Activated CD4-positive, alpha-beta T cell treated with anti-CD3 and anti-CD28 coated beads for 1 hour (primary cell): Measurements from ENCODE around the gene IMMP2L.

ENCODE experiments used
- DNase-seq: peaks from one replicate; pipeline ENCODE4 v3.0.0-alpha.2; 2020

IMMP2L gene

GRCh38 chr7:110839866-110840265 is 722.4 kb downstream of the IMMP2L start:
- no peak for DNase-seq

DNA sequence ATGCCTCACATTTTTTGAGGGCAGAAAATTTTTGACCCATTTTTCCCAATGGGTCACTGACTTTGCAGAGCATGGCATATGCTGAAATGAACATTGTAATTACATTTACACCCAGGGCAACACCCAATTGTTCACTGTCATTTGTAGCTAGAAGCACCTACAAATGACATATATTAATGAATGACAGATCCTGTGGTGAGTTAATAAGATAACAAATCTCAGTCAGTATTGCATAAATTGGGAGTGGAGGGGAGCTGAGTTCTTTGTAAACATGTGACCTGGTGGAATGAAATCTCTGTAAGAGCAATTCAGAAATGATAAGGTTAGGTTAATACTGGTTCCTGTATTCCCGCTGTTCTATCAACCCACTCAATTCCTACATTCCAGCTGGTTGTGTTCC is 726.4 kb downstream of the IMMP2L start:
- DNase-seq: no peak

GRCh38 chr7:110835218-110835617 is 727.1 kb downstream of the IMMP2L start:
- no peak for DNase-seq

DNA sequence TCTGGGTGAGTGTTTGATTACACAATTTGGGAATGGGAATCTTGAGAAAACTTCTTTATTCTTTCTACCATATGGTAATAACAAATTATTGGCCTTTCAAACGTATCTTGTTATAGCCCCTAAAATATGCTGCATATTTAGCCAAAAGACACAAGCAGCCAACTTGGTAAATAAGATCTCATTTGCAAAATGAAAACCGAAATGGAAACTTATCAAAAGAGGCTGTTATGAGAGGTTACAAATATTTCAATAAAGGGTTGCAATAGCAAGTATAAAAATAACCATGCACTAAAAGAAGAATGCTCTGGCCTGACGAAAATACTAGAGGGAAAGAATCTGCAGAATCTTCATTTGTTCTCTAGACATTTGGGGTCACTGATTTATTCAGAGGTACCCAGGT is 730.9 kb downstream of the IMMP2L start:
- no peak for DNase-seq

GRCh38 chr7:110830778-110831177 is 731.5 kb downstream of the IMMP2L start:
- no peak for DNase-seq

GRCh38 chr7:110827936-110828335 is 734.4 kb downstream of the IMMP2L start:
- no peak for DNase-seq

DNA sequence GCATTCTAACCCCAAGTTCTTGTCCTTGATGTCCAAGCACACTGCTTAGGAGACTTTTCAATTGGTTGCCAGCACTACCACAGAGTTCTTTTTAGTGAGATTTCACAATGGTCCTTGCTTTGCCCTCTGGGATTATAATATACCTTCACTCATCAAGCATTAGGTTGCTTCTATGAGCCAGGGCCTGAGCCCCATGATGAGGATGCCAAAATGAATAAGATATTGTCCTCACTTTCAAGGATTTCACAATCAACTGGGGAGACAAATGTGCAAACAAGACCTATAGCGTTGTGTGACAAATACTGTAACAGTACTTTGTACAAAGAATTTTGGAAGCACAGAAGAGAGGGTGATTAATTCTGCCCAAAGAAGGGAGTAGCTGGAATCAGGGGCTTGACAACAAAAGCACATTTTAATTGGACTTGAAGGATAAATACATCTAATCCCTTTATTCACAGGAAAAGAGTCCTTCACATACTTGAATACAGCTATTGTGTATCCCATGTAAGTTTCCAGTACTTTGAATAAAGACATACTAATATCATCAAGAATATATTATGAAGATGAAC is 734.9 kb downstream of the IMMP2L start:
- no peak for DNase-seq

DNA sequence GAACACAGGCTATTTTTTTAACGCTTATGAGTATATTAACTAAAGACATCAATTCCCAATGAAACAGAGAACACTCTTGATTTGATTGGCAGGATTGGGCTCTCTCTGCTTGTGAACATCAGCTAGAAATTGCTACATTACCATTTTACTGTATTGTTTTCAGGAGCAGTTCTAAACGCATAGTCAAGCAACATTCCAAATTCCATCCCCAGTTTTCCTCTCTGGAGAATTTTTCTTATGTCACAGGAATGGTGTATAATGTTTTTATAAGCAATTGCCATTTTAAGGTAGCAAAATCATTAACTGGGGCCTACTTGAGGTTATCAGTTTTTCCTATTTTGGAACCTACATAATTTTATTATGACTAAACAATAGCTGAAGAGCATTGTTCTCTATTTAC is 748.3 kb downstream of the IMMP2L start:
- no peak for DNase-seq

DNA sequence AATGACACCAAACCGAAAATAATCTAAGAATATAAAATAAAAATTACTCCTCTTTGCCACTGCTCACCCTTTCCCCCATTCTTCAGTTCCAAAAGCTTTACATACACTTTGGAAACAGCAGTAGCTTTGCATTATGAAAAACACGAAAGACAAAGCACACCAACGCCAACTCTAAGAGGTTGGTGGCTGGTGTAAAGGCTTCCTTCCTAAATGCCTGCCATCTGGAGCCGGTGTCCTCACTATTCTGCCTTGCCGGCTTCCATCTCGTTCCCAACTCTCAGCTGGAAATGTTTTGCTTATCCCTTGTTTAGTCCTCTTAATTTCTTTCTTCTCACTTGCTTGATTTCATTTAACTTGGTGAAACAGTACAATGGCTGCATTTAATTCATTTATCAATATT is 752.5 kb downstream of the IMMP2L start:
- DNase-seq: no peak

- no peak for DNase-seq
Measured at GRCh38 chr7:110808361-110808760, 753.9 kb downstream of the IMMP2L start.

GRCh38 chr7:110804501-110804900 is 757.8 kb downstream of the IMMP2L start:
- DNase-seq: no peak

- no peak for DNase-seq
Measured at GRCh38 chr7:110803602-110804143, 758.6 kb downstream of the IMMP2L start.

DNA sequence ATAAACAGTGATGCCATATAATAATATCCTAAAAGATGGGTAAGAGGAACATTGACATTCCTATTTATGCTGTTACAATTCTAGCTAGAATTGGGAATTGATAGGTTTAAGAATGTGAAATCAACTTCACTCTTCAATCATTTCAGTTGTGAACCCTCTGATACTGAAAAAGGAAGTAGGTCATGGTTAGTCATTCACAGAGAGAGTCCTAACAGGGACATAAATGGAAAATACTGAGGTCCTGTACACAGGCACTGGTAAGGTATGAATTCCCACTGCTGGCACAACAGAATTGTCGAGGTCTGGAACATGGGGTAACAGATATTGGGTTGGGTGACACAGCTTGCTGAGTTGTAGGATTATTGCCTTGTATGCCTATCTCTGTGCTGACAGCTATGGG is 760.8 kb downstream of the IMMP2L start:
- no peak for DNase-seq

DNA sequence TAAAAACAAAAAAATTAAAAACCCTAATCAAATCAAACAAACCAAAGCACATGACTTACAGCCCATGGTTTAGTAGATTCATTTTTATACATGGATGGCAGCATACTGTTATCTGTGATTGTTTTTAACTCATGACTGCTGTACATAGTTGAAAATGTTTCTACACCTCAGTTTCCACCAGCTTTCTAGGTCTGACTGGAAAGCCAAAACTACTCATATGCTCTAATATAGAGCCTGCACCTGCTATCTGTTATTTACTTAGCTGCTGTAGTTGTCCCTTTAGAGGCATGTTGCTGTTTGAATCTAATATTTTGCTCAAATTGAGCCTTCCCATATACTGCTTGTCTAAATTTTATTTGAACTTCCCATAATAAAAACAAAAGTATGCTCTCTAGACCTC is 761.3 kb downstream of the IMMP2L start:
- DNase-seq: no peak

- DNase-seq: no peak
Measured at GRCh38 chr7:110797656-110798055, 764.6 kb downstream of the IMMP2L start.

DNA sequence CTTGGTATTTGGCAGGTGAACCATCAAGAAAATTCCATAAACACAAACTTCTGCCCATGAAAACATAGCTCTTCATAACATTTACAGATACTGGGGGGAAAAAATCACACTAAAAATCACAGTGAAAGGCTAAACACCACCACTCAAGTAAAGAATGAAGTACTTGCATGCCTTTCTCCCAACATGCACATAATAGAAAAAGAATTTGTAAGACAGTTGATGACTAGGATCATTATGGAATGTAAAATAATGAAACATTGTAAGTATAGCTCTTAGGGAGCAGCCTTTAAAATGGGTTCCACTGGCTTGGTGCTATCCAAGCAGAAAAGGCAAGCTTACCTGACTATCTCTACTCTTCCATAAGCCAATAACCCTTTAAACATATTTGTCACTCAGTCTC is 771.3 kb downstream of the IMMP2L start:
- no peak for DNase-seq

DNA sequence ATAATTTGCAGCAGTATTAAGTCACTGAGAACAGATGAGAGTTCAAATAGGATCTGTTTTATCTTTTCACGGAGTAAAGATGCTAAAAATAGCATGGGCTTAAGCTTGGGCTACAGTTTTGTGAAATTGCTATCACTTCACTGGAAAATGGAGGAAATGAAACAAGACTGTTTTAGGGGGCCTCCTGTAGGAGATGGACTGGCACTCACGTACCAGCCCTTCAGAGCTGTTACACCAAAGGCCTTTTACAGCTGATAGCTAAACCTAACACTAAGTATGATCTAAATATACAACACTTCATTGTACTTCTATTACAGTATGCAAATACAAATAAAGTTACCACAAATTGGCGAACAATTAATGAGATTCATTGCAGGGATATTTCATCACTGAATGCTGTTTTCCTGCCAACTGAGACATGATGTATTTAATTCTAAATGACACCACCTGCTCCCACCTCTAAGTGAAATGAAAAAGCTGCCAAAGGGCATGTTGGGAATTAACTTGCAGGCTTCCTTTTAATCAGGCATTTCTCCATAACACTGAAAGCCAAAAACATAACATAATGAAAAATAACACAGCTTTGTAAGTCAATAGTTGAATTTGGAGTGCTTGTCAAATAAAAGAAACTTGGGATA is 775.8 kb downstream of the IMMP2L start:
- no peak for DNase-seq

DNA sequence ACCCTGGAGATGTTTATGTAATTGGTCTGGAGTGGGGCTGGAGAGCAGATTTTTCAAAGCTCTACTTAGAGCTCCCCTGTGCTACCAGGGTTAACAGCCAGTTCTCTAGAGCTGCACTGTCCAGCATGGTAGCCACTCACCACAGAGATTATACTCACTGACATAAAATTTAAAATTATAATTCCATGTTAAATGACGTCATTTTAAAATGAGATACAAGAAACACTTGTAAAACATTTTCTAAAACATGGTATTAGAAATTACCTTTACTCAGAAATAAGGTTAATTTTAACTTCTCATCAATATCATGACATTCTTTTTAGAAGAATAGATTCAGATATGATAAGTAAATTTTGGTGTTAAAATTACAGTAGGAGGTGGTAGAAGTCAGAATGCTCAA is 777.5 kb downstream of the IMMP2L start:
- no peak for DNase-seq

DNA sequence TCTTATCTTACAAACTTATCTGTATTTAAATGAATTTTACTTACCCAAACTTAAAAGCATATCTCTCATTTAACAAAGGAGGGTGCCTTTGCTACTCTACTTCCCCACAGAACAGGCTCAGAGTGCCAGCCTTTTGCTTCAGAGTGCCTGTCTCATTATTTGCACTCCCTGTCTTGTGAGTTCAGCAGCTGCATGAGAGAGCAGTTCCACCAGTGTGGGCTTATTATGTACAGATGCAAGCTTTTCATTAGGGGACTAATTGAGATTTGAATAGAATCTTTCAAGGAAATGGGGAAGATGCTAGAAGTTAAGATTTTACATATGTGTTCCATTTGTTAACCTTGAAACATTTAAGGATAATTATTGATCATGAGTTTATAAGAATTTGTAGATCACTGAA is 781.6 kb downstream of the IMMP2L start:
- no peak for DNase-seq

DNA sequence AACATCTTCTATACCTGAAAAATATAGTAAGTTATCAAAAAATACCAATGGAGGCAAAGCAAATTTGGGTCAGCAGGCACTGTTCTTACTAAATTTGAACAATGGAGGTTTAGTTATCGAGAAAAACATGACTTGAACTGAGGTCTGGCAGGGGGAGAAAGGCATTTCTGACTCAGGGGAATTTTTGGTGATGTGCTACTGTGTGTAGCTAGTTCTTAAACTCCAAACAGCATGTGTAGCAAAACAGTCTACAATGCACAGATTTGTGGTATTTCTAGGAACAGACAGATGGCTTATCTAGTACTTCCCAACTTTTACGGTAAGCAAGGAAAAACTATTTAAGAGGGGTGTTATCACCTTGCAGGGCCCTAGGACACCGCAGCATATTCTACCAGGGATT is 783.0 kb downstream of the IMMP2L start:
- DNase-seq: no peak

- DNase-seq: no peak
Measured at GRCh38 chr7:110775046-110775445, 787.2 kb downstream of the IMMP2L start.

- no peak for DNase-seq
Measured at GRCh38 chr7:110774071-110774470, 788.2 kb downstream of the IMMP2L start.

GRCh38 chr7:110772615-110773014 is 789.7 kb downstream of the IMMP2L start:
- no peak for DNase-seq

- DNase-seq: no peak
Measured at GRCh38 chr7:110771717-110772116, 790.6 kb downstream of the IMMP2L start.

GRCh38 chr7:110767550-110768110 is 794.7 kb downstream of the IMMP2L start:
- DNase-seq: no peak
